NCI-H510A treated with DMSO at 0.1 percent for 48 hours (cell line): Measurements from ENCODE around the gene ABRAXAS1.

Experiments used
- DNase-seq: peaks from one replicate; lab custom pipeline; 2025; lab: John Stamatoyannopoulos, UW

ABRAXAS1 gene

DNA sequence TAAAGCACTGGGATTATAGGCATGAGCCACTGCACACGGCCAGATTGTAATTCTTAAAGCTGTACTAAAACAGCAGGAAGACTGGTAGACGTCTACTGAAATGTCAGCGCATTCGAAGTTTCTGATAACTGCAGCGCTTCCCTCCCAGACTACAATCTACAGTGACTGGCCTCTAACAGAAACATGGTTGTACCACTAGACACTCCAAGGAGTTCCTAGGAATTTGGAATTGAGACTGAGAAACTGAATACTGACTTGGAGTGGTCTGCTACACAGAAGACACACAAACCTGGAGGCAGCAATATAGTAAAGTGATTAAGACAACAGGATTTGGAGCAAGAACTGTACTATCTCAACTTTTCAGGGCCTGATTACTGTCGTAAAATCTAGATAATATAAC is 30.2 kb downstream of the ABRAXAS1 start:
- DNase-seq: no peak

DNA sequence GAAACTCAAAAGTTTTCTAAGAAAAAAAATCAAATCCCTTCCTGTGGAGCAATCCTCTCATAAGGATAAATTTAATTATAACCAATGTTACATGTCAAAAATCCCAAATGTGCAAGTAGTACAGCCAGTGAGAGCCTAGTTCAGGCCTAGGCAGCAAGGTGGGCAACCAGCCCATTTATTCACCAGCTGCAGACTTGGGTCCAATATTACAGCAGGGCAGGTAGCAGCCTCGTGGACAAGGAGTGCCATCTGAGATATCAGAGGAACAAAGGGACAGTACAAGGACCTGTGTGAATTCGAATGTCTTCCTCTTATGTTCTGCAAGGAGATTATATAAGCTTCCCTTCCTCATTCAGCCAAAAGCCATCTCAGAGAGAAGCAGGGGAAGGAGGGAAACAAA is 35.9 kb downstream of the ABRAXAS1 start:
- DNase-seq: no peak

DNA sequence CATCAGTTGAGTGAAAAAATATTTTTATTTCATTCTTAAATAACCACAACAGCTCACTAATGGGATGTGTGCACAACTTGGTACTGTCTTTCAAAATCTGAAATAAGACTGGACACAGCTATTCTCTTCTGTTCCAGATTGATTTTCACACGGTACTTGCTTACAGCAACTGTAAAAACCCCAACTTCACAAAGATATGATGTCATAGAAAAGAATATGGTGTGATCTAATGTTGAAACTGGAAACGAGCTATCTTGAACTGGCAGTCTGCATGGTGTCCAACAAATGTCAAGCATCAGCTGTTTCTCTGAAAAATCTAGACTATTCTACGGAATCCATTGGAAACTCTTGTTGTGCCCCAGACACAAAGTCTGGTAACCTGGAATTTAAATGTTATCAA is 44.0 kb downstream of the ABRAXAS1 start:
- no peak for DNase-seq

DNA sequence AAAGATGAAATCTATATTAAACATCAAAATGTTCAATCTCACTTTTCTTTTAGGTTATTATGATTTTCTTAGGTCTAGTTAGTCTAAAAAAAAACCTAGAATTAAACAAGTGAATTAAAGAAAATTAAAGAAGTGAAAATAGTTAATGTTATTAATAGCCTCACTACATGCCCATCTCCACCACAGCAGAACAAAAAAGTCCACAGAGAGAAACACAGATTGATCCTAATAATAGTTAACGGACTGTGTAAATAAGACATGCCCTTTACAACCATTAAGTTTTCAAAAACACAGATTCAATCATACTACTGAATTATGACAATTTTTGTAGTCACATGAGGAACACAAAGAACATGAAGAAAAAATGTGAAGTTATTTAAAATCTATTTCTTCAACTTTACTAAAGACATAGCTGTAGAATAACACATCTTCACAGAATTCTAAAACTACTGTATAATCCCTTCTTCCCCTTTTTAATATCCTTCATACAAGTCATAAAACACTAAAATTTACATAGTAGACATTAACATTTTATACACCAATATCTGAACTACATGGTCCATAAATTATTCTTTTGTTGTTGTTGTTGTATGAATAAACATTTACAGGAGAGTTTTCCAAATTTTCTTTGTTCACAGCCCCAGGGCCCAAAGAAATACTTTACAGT is 44.6 kb downstream of the ABRAXAS1 start:
- DNase-seq: no peak

DNA sequence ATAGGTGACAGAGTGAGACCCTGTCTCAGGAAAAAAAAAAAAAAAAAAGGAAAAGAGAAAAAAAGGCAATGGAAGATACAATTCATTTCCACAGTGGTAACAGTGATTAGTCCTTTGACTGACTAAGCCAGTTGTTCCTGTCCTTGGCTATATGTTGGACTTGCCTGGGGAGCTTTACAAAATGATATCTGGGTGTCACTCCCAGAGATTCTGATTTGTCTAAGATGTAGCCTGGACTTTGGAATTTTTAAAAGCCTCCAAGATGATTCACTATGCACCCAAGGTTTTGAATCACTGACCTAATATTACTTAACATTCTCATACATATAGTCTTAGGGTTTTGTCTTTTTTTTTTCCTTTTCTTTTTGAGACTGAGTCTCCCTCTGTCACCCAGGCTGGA is 46.2 kb downstream of the ABRAXAS1 start:
- no peak for DNase-seq

DNA sequence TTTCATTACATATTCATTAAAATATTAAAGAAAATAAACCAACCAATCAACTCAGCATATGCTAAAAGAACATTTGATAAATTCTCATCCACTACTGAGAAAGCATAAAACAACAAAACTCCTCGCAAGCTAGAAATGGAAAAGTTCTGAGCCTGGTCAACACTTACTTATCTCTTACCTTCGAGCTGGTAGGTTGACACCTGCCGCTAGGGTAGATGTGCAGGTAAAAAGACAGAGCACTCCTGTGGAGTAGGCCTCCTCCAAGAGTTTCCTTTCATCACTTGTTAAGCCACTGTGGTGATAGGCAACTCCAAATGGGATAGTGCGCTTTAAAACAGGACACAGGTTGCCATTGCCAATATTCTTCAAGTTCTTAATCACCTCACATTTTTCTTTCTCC is 48.2 kb downstream of the ABRAXAS1 start:
- DNase-seq: no peak

DNA sequence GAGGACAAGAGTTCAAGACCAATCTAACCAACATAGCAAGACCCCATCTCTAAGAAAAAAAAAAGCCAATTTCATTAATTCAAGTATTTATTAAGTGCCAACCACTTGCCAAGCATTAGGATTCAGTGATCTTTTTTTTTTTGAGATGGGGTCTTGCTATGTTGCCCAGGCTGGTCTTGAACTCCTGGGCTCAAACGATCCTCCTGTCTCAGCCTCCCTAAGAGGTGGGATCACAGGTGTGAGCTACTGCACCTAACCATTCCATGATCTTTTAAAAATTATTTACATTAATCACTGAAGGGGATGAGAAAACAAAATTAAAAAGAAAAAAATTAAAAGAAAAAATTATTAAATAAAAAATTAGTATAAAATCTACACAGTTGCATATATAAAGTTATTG is 53.7 kb downstream of the ABRAXAS1 start:
- DNase-seq: no peak

DNA sequence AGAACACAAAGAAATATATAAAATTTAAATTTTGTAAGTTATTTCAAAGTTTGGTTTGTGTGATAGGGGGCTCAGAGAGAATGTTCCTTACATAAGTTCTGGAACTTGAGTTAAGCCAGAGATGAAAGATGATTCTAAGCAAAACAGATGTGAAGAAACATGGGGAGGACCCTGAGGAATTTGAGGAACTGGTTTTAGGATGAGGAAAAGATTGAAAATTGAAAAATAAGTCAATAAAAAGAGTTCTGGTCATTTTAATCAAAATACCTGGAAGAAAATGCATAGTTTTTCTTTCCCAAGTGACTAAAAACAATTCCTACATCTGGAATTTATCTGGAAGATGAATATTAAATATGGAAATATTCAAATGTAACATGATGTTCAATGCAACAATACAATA is 66.7 kb downstream of the ABRAXAS1 start:
- no peak for DNase-seq

DNA sequence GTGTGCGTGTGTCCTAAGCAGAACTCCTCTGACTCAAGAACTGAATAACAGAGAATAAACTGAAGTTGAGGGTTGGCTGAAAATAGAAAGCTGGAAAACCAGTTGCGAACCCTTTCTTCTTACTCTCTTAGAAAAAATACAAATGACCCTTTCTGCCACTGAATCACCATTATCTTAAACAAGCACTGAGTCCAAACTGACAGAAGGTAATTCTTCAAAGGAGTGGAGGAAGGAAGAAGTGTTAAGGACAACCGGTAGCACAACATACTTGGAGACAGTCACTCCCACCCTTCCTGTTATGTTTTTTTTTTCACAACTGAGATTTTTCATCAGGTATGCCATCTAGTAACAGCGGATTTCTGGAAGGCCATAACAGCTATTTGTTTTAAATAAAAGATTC is 67.3 kb downstream of the ABRAXAS1 start:
- DNase-seq: no peak

DNA sequence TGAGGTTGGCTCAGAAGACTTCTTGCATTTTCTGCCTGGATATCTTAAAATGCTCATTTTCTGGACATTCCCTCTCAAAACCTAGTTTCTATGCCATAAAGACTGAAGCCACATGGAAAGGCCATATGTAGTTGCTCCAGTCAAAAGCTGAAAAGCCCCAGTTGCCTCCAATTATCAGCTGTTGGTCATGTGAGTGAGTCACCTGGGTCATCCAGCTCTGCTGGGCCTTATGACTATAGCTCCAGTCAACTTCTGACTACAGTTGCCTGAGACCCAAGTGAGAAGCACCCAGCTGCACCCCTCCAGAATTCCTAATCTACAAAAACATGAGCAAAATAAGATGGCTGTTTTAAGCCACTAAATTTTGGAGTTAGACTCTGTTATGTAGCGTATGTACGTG is 71.2 kb downstream of the ABRAXAS1 start:
- DNase-seq: no peak
